HG02970 (cell line): ENCODE results near the gene GPSM1.
"Not testable (repeated sequence)": the region's sequence is repeated elsewhere in the genome, so short reads cannot be mapped to it uniquely, and the experiment has no call there.

ENCODE experiments used
- ATAC-seq: cut with Tn5 transposase; IDR thresholded peaks from one replicate; pipeline ENCODE4 v1.9.1; 2021; ENCODE audit warnings: mild to moderate bottlenecking, moderate library complexity, moderate number of reproducible peaks; ENCODE audit not compliant: unreplicated experiment, low FRiP score

The GPSM1 gene

DNA sequence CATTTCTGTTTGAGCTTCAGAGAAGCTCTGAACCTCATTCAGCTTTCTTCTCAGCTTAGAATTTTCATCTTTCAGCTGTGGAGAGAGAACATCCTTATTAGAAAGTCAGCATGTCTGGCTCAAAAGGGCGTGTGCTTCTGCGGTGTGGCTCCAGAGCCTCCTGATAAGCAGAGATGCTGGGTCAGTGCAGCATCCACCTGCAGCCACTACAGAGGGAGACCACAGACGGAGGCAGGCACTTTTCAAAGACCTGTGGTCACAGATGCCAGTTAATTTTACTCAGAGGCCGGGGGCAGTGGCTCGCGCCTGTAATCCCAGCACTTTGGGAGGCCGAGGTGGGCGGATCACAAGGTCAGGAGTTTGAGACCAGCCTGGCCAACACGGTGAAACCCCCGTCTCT lies 78.6 kb downstream of the GPSM1 start:
- ATAC-seq, result not testable (repeated sequence)

DNA sequence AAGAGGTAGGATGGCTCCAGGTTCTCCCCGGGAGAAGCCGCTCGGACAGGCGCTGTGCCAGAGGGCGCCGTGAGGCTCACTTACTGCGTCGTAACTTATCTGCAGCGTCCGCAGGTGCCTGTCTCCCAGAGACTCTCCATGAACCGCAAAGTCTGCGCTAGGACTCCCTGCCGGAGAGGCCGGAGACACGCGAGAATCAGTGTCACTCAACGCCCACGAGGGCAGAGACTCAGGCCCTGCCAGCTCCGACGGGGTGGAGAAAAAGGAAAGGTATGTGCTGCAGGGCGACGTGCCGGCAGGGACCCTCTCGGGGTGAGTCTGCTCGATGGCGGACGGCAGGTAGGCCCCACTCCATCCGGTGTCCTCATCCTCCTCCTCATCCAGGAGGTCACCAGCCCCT lies 79.7 kb downstream of the GPSM1 start:
- ATAC-seq, result not testable (repeated sequence)

DNA sequence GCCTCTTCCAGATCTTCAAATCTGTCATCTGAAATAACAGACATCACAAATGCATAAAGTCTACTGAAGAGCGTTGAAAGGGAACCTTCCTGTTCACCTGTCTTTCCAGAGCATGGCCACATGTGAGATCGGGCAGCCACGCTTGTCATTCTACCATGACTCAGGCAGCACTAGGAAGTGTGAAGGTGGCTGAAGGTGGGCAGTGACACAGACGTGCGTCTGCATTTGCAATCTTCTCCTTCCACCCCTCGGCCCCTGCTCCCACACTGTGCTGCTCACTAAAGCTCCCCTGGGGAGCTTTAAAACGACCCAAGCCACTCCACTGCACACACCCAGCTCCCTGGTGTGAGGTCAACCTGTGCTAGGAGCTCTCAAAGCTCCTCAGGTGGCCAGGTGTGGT lies 80.6 kb downstream of the GPSM1 start:
- no peak for ATAC-seq
